Neural progenitor cell (in vitro differentiated cells): ENCODE data around the gene RHBDD3. TPM values are rescaled to one million over a fixed set of nuclear protein-coding genes. Genes with fewer than 3 reads are reported as not detected.
A peak's percentile ranks its signal among the peaks of the same experiment; 100 is the strongest.

ENCODE experiments used
- DNase-seq: peaks from one replicate; pipeline ENCODE4 v3.0.0-alpha.2; 2016; ENCODE audit warnings: low spot score
- H2AFZ ChIP-seq: fragments of 200-600 bp; sonication (generic); replicated peaks from 2 replicates; pipeline ENCODE4 v1.6.1; 2016; ENCODE audit warnings: antibody characterized with exemption
- H3F3A ChIP-seq: fragments of 200-600 bp; sonication (generic); 2 replicates; pipeline ENCODE4 v1.6.1; 2016; ENCODE audit warnings: antibody characterized with exemption, low read depth
- H3K27ac ChIP-seq: fragments of 200-600 bp; sonication (generic); 2 replicates; pipeline ENCODE4 v1.5.1; 2016; ENCODE audit warnings: mild to moderate bottlenecking
- H3K27me3 ChIP-seq: fragments of 200-600 bp; sonication (generic); 2 replicates; pipeline ENCODE4 v1.6.1; 2016; ENCODE audit warnings: mild to moderate bottlenecking, moderate library complexity
- H3K36me3 ChIP-seq: fragments of 200-600 bp; sonication (generic); 2 replicates; pipeline ENCODE4 v1.5.1; 2016
- H3K4me1 ChIP-seq: fragments of 200-600 bp; sonication (generic); 2 replicates; pipeline ENCODE4 v1.6.1; 2016; ENCODE audit warnings: mixed run types
- H3K4me2 ChIP-seq: fragments of 200-600 bp; sonication (generic); 2 replicates; pipeline ENCODE4 v1.6.1; 2016
- H3K4me3 ChIP-seq: fragments of 200-600 bp; sonication (generic); 2 replicates; pipeline ENCODE4 v1.5.1; 2016
- H3K79me2 ChIP-seq: fragments of 200-600 bp; sonication (generic); 2 replicates; pipeline ENCODE4 v1.6.1; 2016; ENCODE audit warnings: low read depth
- H3K9ac ChIP-seq: fragments of 200-600 bp; sonication (generic); 2 replicates; pipeline ENCODE4 v1.6.1; 2016
- H3K9me3 ChIP-seq: fragments of 200-600 bp; sonication (generic); 2 replicates; pipeline ENCODE4 v1.5.1; 2016; ENCODE audit warnings: low read depth
- H4K20me1 ChIP-seq: fragments of 200-600 bp; sonication (generic); 2 replicates; pipeline ENCODE4 v1.6.1; 2016; ENCODE audit warnings: low read depth
- H3K27ac Mint-ChIP-seq: 3 replicates; pipeline ENCODE4 v1.8.0; 2021; ENCODE audit warnings: mixed read lengths
- H3K27me3 Mint-ChIP-seq: 2 replicates; pipeline ENCODE4 v1.8.0; 2022; ENCODE audit warnings: low read depth, mild to moderate bottlenecking, inconsistent platforms, moderate library complexity, mixed read lengths; ENCODE audit not compliant: insufficient read depth
- H3K36me3 Mint-ChIP-seq: 3 replicates; pipeline ENCODE4 v1.8.0; 2021; ENCODE audit warnings: mixed read lengths
- H3K4me1 Mint-ChIP-seq: 3 replicates; pipeline ENCODE4 v1.8.0; 2021; ENCODE audit warnings: mixed read lengths
- H3K4me3 Mint-ChIP-seq: 3 replicates; pipeline ENCODE4 v1.8.0; 2021; ENCODE audit warnings: mild to moderate bottlenecking, moderate library complexity, mixed read lengths
- H3K9me3 Mint-ChIP-seq: 3 replicates; pipeline ENCODE4 v1.8.0; 2020; ENCODE audit warnings: mixed read lengths
- CTCF ChIP-seq: fragments of 200-600 bp; sonication (generic); IDR thresholded peaks from 2 replicates; pipeline ENCODE4 v1.5.1; 2017; ENCODE audit warnings: antibody characterized with exemption, mild to moderate bottlenecking
- EZH2 ChIP-seq: fragments of 200-600 bp; sonication (generic); IDR thresholded peaks from 2 replicates; pipeline ENCODE4 v1.6.1; 2017; ENCODE audit warnings: antibody characterized with exemption, mild to moderate bottlenecking, moderate library complexity
- EZH2phosphoT487 ChIP-seq: fragments of 200-600 bp; sonication (generic); IDR thresholded peaks from 2 replicates; pipeline ENCODE4 v1.6.1; 2017; ENCODE audit warnings: antibody characterized with exemption
- total RNA-seq: library from RNA; depleted of rRNA; stranded (reverse); fragments of >200 nt; gene quantifications from 2 replicates; pipeline ENCODE4 v1.2.3, GENCODE V29; 2015; ENCODE audit warnings: low replicate concordance

The RHBDD3 gene
- total RNA-seq, 1 donor from 2014 or later, result 16.3 TPM

- H3K9me3 ChIP-seq, result no peaks in the 10 kb centered on the region
- no peak overlapping the region for H3K4me2 ChIP-seq
- peaks cover 13% of the 10 kb centered on the region for H3K4me1 ChIP-seq
- H3K4me3 Mint-ChIP-seq, result peak overlapping the region; percentile 43
- peaks cover 29% of the 10 kb centered on the region for H3K27me3 Mint-ChIP-seq
- no peaks in the 10 kb centered on the region for H3K79me2 ChIP-seq
- no peak overlapping the region for H3K27ac ChIP-seq
- H3K9me3 Mint-ChIP-seq, result peaks cover 3% of the 10 kb centered on the region
- H2AFZ ChIP-seq, result no peak overlapping the region
- no peak overlapping the region for H3K27ac Mint-ChIP-seq
- TF ChIP-seq EZH2 (no peak), CTCF (no peak), EZH2phosphoT487 (no peak)
- no peak overlapping the region for H3K4me3 ChIP-seq
- peaks cover 31% of the 10 kb centered on the region for H4K20me1 ChIP-seq
- no peaks in the 10 kb centered on the region for H3K36me3 Mint-ChIP-seq
- no peak for DNase-seq
- H3K9ac ChIP-seq, result no peak overlapping the region
- peaks cover 65% of the 10 kb centered on the region for H3K27me3 ChIP-seq
- H3F3A ChIP-seq, result peaks cover 20% of the 10 kb centered on the region
- no peaks in the 10 kb centered on the region for H3K36me3 ChIP-seq
- H3K4me1 Mint-ChIP-seq, result peaks cover 45% of the 10 kb centered on the region
Measured at GRCh38 chr22:29312218-29313125, 44.7 kb upstream of the RHBDD3 start.

- Histone ChIP-seq H3K36me3 (no peaks in the 10 kb centered on the region), H3K27me3 (peaks cover 60% of the 10 kb centered on the region), H3K79me2 (no peaks in the 10 kb centered on the region), H3K4me2 (no peak overlapping the region), H3K9me3 (no peaks in the 10 kb centered on the region), H3K9ac (no peak overlapping the region), H2AFZ (no peak overlapping the region), H3K4me3 (no peak overlapping the region), H3F3A (peaks cover 14% of the 10 kb centered on the region), H3K27ac (no peak overlapping the region), H4K20me1 (peaks cover 31% of the 10 kb centered on the region), H3K4me1 (peaks cover 16% of the 10 kb centered on the region)
- H3K4me3 Mint-ChIP-seq, result no peak overlapping the region
- no peak for DNase-seq
- TF ChIP-seq CTCF (no peak), EZH2phosphoT487 (no peak), EZH2 (no peak)
- no peaks in the 10 kb centered on the region for H3K36me3 Mint-ChIP-seq
- no peak overlapping the region for H3K27ac Mint-ChIP-seq
- peaks cover 3% of the 10 kb centered on the region for H3K9me3 Mint-ChIP-seq
- peaks cover 46% of the 10 kb centered on the region for H3K4me1 Mint-ChIP-seq
- peaks cover 28% of the 10 kb centered on the region for H3K27me3 Mint-ChIP-seq
Measured at GRCh38 chr22:29311464-29312217, 43.9 kb upstream of the RHBDD3 start.

GRCh38 chr22:29310863-29311339 is 43.1 kb upstream of the RHBDD3 start:
- H3K9me3 ChIP-seq, result no peaks in the 10 kb centered on the region
- no peak overlapping the region for H3K9ac ChIP-seq
- H3K4me3 Mint-ChIP-seq, result peak overlapping the region; percentile 48
- no peak overlapping the region for H3K4me3 ChIP-seq
- H3K36me3 ChIP-seq, result no peaks in the 10 kb centered on the region
- peaks cover 53% of the 10 kb centered on the region for H3K27me3 ChIP-seq
- peaks cover 31% of the 10 kb centered on the region for H4K20me1 ChIP-seq
- H3K27ac ChIP-seq, result no peak overlapping the region
- H3K9me3 Mint-ChIP-seq, result peaks cover 3% of the 10 kb centered on the region
- H2AFZ ChIP-seq, result no peak overlapping the region
- peaks cover 22% of the 10 kb centered on the region for H3K27me3 Mint-ChIP-seq
- H3K4me1 ChIP-seq, result peaks cover 18% of the 10 kb centered on the region
- no peaks in the 10 kb centered on the region for H3K79me2 ChIP-seq
- DNase-seq, result peak; percentile 83
- peak overlapping the region; percentile 78 for H3K27ac Mint-ChIP-seq
- peak overlapping the region; percentile 6 for H3K4me2 ChIP-seq
- H3K4me1 Mint-ChIP-seq, result peaks cover 45% of the 10 kb centered on the region
- H3K36me3 Mint-ChIP-seq, result no peaks in the 10 kb centered on the region
- TF ChIP-seq EZH2, result no peak
- no peak for TF ChIP-seq CTCF
- peaks cover 20% of the 10 kb centered on the region for H3F3A ChIP-seq
